Activated gamma-delta T cell treated with Interleukin-2 at 50 U/mL for 16 hours (primary cell): Measurements from ENCODE around the gene CLDN19.

Experiments used
- DNase-seq: peaks from one replicate; pipeline ENCODE4 v3.0.0-alpha.2; 2020

CLDN19 gene, protein sequence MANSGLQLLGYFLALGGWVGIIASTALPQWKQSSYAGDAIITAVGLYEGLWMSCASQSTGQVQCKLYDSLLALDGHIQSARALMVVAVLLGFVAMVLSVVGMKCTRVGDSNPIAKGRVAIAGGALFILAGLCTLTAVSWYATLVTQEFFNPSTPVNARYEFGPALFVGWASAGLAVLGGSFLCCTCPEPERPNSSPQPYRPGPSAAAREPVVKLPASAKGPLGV

GRCh38 chr1:42739753-42740700 is at the start of gene CLDN19:
Gene CLDN19, minus strand, starts transcription at chr1:42740236. Its CDS starts 173 bp downstream, at chr1:42740063.
- no peak for DNase-seq

DNA sequence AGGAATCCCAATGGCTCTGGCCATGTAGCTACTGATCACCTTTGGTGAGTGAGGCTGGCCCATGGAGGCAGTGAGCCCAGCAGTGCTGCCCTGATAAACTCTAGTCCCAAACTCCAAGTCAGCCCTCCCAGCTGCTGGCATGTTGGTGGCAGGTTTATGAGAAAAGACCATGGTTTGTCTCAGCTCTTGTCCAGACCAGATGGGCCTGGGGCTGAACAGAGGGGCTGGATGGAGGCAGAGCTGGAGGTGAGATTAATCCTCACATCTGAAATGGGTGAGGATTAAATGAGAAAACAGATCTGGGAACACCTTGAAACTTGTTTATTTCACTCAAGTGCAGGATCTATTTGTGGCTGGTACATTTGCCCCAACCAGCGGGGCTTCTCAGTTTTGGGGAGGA is 48.0 kb upstream of the CLDN19 start:
- DNase-seq: no peak

DNA sequence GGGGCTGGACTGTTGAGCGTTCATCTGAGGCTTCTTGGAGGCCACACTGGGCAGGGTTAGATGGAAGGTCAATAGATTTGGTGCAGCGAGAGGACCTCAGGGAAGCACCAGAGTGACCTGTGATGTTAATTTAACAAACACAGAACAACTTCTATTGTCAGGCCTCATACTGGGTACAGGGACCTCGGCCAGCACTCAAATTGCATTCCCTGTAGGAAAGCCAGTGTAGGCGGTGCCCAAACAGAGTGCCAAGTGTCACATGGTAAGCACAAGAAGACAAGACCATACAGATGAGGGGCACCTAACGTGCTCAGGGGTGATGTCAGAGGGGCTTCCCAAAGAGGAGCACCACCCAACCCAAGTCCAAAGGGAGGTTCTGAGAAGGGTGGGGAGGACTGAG is 46.1 kb upstream of the CLDN19 start:
- no peak for DNase-seq

DNA sequence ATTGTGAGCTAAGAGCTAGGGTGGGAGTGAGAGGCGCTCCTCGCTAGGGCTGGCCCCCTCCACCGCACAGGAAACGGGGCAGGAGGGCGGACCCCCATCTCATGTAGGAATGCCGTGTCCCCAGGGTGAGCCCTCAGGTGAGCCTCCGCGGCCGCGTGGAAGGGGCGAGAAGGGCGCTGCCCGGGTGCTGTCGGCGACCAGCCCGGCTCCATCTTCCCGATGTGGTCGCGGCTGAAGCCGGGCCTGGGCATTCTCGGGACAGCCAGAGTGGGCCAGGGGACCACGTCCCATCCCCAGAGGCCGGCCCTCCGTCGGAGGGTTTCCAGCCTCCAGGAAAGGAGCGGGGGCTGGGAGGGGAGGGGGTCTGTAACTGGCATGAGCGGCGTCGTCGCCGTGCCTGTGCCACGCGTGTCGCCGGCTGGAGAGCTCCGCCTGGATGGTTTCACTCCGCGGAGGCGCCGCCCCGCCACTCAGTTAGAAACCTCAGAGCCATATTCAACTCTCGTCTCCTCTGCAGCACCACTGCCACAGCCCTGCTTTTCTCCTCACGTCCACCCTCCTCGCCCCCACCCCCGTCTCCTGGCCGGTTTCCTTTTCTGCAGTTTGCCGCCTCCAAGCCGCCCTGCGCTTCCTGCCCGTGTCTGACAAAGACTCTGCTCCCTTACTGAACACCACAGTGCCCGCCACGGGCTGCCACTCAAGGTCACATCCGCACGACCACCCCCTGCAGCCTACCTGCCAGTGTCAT is 45.1 kb upstream of the CLDN19 start, which contains the start of gene TMEM269:
Gene TMEM269, plus strand, starts transcription at position 46 of the 748 bp plus-strand sequence. CDS start 4,903 bp downstream, outside the sequence.
- DNase-seq: peak; percentile 49

- no peak for DNase-seq
These were observed 44.5 kb upstream of the CLDN19 start for GRCh38 chr1:42784547-42784945.

DNA sequence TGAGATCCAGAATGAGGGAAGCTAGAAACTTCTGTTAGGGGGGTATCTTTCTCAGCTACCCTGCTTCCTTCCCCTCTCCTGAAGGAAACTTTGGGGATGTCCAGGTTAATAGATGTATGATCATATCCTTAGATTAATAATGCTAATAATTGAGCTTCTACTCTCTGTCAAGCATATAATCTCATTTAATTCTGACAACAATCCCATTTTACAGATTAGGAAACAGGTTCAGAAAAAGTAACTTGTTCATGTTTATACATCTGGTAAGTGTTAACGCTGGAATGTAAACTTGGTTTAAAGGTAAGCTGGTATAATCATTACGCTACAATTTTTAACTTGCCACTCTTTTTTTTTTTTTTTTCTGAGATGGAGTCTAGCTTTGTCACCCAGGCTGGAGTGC is 43.1 kb upstream of the CLDN19 start:
- no peak for DNase-seq

- DNase-seq: no peak
These were observed 40.1 kb upstream of the CLDN19 start for GRCh38 chr1:42780176-42780575.

DNA sequence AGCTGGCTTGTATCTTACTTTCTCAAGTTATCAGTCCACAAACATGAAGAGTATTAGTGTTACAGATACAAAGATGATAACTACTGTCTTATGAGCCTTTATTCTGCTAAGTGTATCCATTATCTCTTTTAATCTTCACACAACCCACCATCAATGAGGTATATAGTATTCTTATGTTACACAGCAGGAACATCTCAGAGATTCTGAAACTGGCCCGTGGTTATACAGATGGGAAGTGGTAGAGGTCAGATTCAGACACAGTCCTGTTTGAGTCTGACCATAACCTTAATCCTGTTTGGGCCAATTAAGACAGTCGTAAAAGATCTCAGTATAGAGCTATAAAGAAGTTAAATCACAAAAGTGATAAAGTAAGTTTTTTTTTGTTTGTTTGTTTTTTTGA is 39.7 kb upstream of the CLDN19 start:
- DNase-seq: no peak

DNA sequence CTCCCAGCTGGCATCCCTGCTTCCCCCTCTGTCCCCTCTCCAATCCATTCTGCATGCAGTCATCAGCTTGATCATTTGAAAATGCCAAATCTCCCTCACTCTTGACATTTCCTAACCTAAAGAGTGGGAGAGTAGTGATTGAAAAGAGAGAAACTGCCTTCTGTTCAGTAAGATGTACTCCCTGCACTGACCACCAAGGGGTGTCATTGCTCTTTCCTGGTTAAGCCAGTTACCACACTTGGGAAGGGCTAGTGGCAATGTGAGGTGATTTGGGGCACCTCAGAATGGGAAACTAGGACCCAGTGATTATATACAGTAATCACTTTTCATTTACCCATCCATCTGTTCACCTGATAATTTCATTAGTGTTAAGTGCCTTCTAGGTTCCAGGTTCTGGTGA is 37.8 kb upstream of the CLDN19 start:
- no peak for DNase-seq

GRCh38 chr1:42776502-42776901 is 36.5 kb upstream of the CLDN19 start:
- no peak for DNase-seq

- DNase-seq: no peak
These were observed 35.0 kb upstream of the CLDN19 start for GRCh38 chr1:42774928-42775526.

GRCh38 chr1:42773420-42773819 is 33.4 kb upstream of the CLDN19 start:
- DNase-seq: no peak

DNA sequence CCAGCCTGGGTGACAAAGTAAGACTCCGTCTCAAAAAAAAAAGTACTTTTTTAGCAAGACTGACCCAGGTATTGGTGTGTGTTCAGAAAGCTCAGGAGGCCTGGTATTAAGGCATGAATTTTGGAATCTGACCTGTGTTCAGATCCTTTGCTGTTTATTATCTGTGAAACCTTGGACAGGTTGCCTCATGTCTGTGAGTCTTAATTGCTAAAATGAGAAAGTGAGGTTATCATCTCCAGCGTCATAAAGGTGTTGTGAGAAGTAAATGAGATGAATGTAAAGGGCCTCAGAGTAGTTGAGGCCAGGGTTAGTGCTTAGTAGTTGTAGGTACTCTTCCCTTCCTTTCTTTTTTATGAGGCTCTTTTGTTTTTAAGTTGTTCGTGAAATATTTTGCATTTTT is 29.8 kb upstream of the CLDN19 start:
- no peak for DNase-seq

- no peak for DNase-seq
These were observed 28.1 kb upstream of the CLDN19 start for GRCh38 chr1:42768172-42768571.

GRCh38 chr1:42767510-42768000 is 27.5 kb upstream of the CLDN19 start:
- no peak for DNase-seq

- peak; percentile 99 for DNase-seq
These were observed 26.9 kb upstream of the CLDN19 start, which contains the start of the genes C1orf50 and P3H1 for GRCh38 chr1:42766741-42767509. Gene C1orf50, plus strand, starts transcription at chr1:42767249. Its CDS starts 63 bp downstream, at chr1:42767312. Gene P3H1, minus strand, starts transcription at chr1:42767028. Its CDS starts 57 bp downstream, at chr1:42766971.

- peak; percentile 29 for DNase-seq
These were observed 26.1 kb upstream of the CLDN19 start for GRCh38 chr1:42765832-42766740.

DNA sequence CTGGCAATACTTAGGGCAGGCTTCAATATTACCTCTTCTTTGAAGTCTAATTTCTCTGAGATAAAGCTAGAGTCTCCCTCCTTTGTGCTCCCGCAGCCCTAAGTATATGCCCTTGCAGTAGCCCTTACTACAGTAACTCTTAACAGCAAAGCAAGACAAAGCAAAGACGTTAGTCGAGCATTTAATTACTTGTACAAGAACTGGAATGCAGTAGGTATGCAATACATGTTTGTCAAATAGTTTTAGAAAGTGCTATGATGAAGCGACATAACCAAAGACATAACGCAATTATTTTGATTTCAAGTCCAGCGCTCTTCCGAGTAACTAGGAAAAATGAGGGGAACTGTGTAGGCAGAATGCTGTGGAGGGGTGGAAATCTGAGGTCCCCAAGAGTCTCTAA is 25.2 kb upstream of the CLDN19 start:
- no peak for DNase-seq

GRCh38 chr1:42762269-42762668 is 22.2 kb upstream of the CLDN19 start:
- no peak for DNase-seq

DNA sequence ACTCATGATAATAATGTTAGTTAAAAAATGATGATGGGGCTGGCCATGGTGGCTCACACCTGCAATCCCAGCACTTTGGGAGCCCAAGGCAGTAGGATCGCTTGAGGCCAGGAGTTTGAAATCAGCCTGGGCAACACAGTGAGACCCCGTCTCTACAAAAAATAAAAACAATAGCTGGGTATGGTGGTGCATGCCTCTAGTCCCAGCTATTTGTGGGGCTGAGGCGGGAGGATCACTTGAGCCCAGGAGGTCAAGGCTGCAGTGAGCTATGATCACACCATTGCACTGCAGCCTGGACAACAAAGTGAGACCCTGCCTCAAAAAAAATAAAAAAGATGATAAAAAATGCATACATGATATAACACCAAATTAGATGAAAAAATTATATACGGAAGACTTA is 21.5 kb upstream of the CLDN19 start:
- DNase-seq: no peak

GRCh38 chr1:42759114-42759513 is 19.1 kb upstream of the CLDN19 start:
- DNase-seq: no peak
